Measurements from ENCODE around the gene EXOSC1. TPM values are rescaled to one million over a fixed set of nuclear protein-coding genes. Genes with fewer than 3 reads are reported as not detected.
A peak's percentile ranks its signal among the peaks of the same experiment; 100 is the strongest.

Gene EXOSC1, protein sequence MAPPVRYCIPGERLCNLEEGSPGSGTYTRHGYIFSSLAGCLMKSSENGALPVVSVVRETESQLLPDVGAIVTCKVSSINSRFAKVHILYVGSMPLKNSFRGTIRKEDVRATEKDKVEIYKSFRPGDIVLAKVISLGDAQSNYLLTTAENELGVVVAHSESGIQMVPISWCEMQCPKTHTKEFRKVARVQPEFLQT
- total RNA-seq (10 to 100 TPM; 28.7 to 30.2 TPM), polyA plus RNA-seq (10 to 100 TPM; 31.3 to 60.3 TPM)
- long read RNA-seq, donor 1, transcript EXOSC1-204 (8 exons, 923 nt): major isoform, 19 of 22 reads
- long read RNA-seq, donor 1, partial matches to known transcripts: 0 of 22 reads
- long read RNA-seq, donor 1, other reads (novel, unspliced or antisense): 0 of 22 reads
- long read RNA-seq, donor 2, partial matches to known transcripts: 0 of 2 reads
- long read RNA-seq, donor 2, other reads (novel, unspliced or antisense): 0 of 2 reads
- long read RNA-seq, donor 3, transcript EXOSC1-204 (8 exons, 923 nt): major isoform, 7 of 9 reads
- long read RNA-seq, donor 3, partial matches to known transcripts: 0 of 9 reads
- long read RNA-seq, donor 3, other reads (novel, unspliced or antisense): 0 of 9 reads
- long read RNA-seq, donor 4, transcript EXOSC1-204 (8 exons, 923 nt): major isoform, 6 of 8 reads
- long read RNA-seq, donor 4, partial matches to known transcripts: 0 of 8 reads
- long read RNA-seq, donor 4, other reads (novel, unspliced or antisense): 0 of 8 reads
- long read RNA-seq, donor 5, transcript EXOSC1-211 (2 exons, 2,113 nt): minor isoform, 8 of 31 reads
- long read RNA-seq, donor 5, transcript EXOSC1-204 (8 exons, 923 nt): major isoform, 19 of 31 reads
- long read RNA-seq, donor 5, partial matches to known transcripts: 0 of 31 reads
- long read RNA-seq, donor 5, other reads (novel, unspliced or antisense): 0 of 31 reads

DNA sequence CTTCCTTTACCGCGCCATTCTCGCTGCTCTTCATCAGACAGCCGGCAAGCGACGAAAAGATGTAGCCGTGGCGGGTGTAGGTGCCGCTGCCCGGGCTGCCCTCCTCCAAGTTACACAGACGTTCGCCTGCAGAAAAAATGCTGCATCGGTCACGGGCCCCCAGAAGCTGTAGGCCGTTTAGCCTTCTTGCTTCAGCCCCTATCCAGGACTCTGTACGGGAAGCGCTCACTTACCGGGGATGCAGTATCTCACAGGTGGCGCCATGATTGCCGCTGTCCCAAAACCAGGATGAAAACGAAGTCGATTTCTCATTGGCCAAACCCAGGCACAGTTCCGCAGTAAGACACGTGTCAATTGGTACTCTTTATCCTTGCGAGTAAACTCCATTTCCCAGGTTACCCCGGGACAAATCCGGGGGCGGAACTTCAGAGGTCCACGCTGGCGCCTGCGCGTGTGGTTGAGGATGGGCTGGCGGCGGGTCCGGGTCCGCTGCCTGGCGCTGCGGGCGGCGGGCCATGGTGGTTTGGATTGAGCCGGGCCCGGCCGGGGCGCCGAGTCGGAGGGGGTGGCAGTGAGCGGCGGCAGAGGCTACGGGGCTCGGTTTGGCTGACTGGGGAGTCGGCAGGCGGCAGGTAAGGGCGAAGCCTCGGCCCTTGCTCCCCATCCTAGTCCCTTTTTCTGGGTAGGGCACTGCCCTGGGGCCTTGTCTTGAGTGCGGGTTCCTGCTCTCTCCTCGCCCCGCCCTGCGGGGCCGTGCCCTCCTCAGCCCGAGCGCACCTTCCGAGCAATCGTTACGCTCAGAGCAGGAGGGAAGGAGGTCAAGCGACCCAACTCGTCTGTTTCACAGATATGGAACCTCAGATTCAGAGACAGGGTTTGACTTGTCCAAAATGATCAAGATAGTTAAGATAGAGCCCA lies at the start of gene EXOSC1, which contains the start of gene ZDHHC16:
TSS of gene EXOSC1 (minus strand) at position 285 of the 918 bp plus-strand sequence. CDS start at position 264, 21 bp downstream.
TSS of gene ZDHHC16 (plus strand) at position 454 of the 918 bp plus-strand sequence. CDS start 5,501 bp downstream, outside the sequence.
- peak within 1 kb of the TSS in 1 of 2 donors; percentile 68 for H3K9ac ChIP-seq (ENCODE audit: insufficient read depth in 1 of 2, low read length in 2 of 2)
- ATAC-seq (ENCODE audit: insufficient read depth, low FRiP score) (peak; percentile 97), DNase-seq (peak; percentile 93 to 97 (median 97))
- peaks cover 0 to 29% (median 15%) of the 10 kb centered on the region in 5 donors for H3K4me1 ChIP-seq (ENCODE audit: control insufficient read depth in 5 of 5, insufficient read depth in 5 of 5, low read length in 5 of 5)
- no peaks in the 10 kb centered on the region for H3K9me3 ChIP-seq (ENCODE audit: control insufficient read depth in 4 of 4, insufficient read depth in 3 of 4, low read length in 3 of 4)
- no peaks in the 10 kb centered on the region for H3K27me3 ChIP-seq (ENCODE audit: control insufficient read depth in 3 of 3, insufficient read depth in 3 of 3, low read length in 2 of 3)
- peak within 1 kb of the TSS; percentile 57 to 75 for H3K27ac ChIP-seq (ENCODE audit: low read depth in 1 of 2, low read length in 1 of 2)
- WGBS, 2 donors: 0% methylated on average over 66 of the region's 66 CpGs
- H3K4me3 ChIP-seq: peak within 1 kb of the TSS; percentile 93
- peaks cover 0 to 10% (median 6%) of the 10 kb centered on the region in 4 donors for H3K36me3 ChIP-seq (ENCODE audit: control insufficient read depth in 4 of 4, insufficient read depth in 4 of 4, low read length in 4 of 4)
- no peak for TF ChIP-seq CTCF (IDR thresholded peaks at IDR 0.05; ENCODE audit: control extremely low read depth, extremely low read depth)

- peaks cover 10 to 23% (median 17%) of the 10 kb centered on the region in 5 donors for H3K4me1 ChIP-seq (ENCODE audit: control insufficient read depth in 5 of 5, insufficient read depth in 5 of 5, low read length in 5 of 5)
- no peak for TF ChIP-seq CTCF (IDR thresholded peaks at IDR 0.05; ENCODE audit: control extremely low read depth, extremely low read depth)
- ATAC-seq (ENCODE audit: insufficient read depth, low FRiP score) (no peak), DNase-seq (peak in 1 of 3 donors; percentile 16)
- H3K27me3 ChIP-seq (ENCODE audit: control insufficient read depth in 3 of 3, insufficient read depth in 3 of 3, low read length in 2 of 3): no peaks in the 10 kb centered on the region
- H3K4me3 ChIP-seq: no peak overlapping the region
- H3K36me3 ChIP-seq (ENCODE audit: control insufficient read depth in 4 of 4, insufficient read depth in 4 of 4, low read length in 4 of 4): peaks cover 0 to 3% (median under 1%) of the 10 kb centered on the region in 4 donors
- no peaks in the 10 kb centered on the region for H3K9me3 ChIP-seq (ENCODE audit: control insufficient read depth in 4 of 4, insufficient read depth in 3 of 4, low read length in 3 of 4)
- H3K27ac ChIP-seq (ENCODE audit: low read depth in 1 of 2, low read length in 1 of 2): peak overlapping the region in 1 of 2 donors; percentile 59
- WGBS, 2 donors: 38 to 42% methylated on average over 7 of the region's 7 CpGs
- no peak overlapping the region for H3K9ac ChIP-seq (ENCODE audit: insufficient read depth in 1 of 2, low read length in 2 of 2)
Observed at GRCh38 chr10:97494863-97495506, 49.2 kb upstream of the EXOSC1 start.

- ATAC-seq (ENCODE audit: insufficient read depth, low FRiP score): no peak
- Histone ChIP-seq H3K27ac (ENCODE audit: low read depth in 1 of 2, low read length in 1 of 2) (peak overlapping the region in 1 of 2 donors; percentile 23), H3K4me3 (no peak overlapping the region), H3K9me3 (ENCODE audit: control insufficient read depth in 4 of 4, insufficient read depth in 3 of 4, low read length in 3 of 4) (no peaks in the 10 kb centered on the region), H3K9ac (ENCODE audit: insufficient read depth in 1 of 2, low read length in 2 of 2) (no peak overlapping the region), H3K4me1 (ENCODE audit: control insufficient read depth in 5 of 5, insufficient read depth in 5 of 5, low read length in 5 of 5) (peaks cover 10 to 24% (median 13%) of the 10 kb centered on the region in 5 donors), H3K36me3 (ENCODE audit: control insufficient read depth in 4 of 4, insufficient read depth in 4 of 4, low read length in 4 of 4) (peaks cover 0 to 3% (median under 1%) of the 10 kb centered on the region in 4 donors), H3K27me3 (ENCODE audit: control insufficient read depth in 3 of 3, insufficient read depth in 3 of 3, low read length in 2 of 3) (no peaks in the 10 kb centered on the region)
- WGBS, 2 donors: 37 to 64% methylated on average over 2 of the region's 2 CpGs
- no peak for TF ChIP-seq CTCF (IDR thresholded peaks at IDR 0.05; ENCODE audit: control extremely low read depth, extremely low read depth)
- no peak for DNase-seq
Observed at GRCh38 chr10:97494151-97494550, 48.3 kb upstream of the EXOSC1 start.
